Bronchial epithelial cell (primary cell): ENCODE results near the gene MAP4K4. TPM values are rescaled to one million over a fixed set of nuclear protein-coding genes. Genes with fewer than 3 reads are reported as not detected.

Experiments used
- DNase-seq: peaks from one replicate; pipeline ENCODE4 v3.0.0-alpha.2; 2010; ENCODE audit warnings: low read depth
- FAIRE-seq: peaks from 2 replicates; lab custom pipeline; 2011; peaks lifted over from hg19 to GRCh38; lab: Jason Lieb, UNC
- H3K27me3 ChIP-seq: 2 replicates; pipeline ENCODE4 v1.5.1; 2011; ENCODE audit warnings: low read length; ENCODE audit not compliant: control insufficient read depth, insufficient read depth
- H3K36me3 ChIP-seq: 2 replicates; pipeline ENCODE4 v1.5.1; 2011; ENCODE audit warnings: low read length; ENCODE audit not compliant: control insufficient read depth, insufficient read depth
- H3K4me3 ChIP-seq: 2 replicates; pipeline ENCODE4 v1.5.1; 2011; ENCODE audit warnings: mild to moderate bottlenecking, low read depth, low read length, control low read depth
- CTCF ChIP-seq: IDR thresholded peaks from 2 replicates; pipeline ENCODE4 v1.5.1; 2011; ENCODE audit warnings: mild to moderate bottlenecking, moderate library complexity, low read length, control low read depth, inconsistent platforms; ENCODE audit not compliant: insufficient read depth, severe bottlenecking
- total RNA-seq: library from RNA; depleted of rRNA; stranded (reverse); fragments of >200 nt; gene quantifications from 2 replicates; pipeline ENCODE4 v1.2.1, GENCODE V29; 2014

The MAP4K4 gene
- total RNA-seq, 1 donor from 2014 or later: 81.1 TPM

GRCh38 chr2:101805152-101806088 lies 107.9 kb downstream of the MAP4K4 start:
- DNase-seq: no peak
- FAIRE-seq: no peak
- Histone ChIP-seq H3K4me3 (no peak overlapping the region), H3K36me3 (no peaks in the 10 kb centered on the region), H3K27me3 (no peaks in the 10 kb centered on the region)
- no peak for TF ChIP-seq CTCF

GRCh38 chr2:101806123-101806522 lies 108.6 kb downstream of the MAP4K4 start:
- TF ChIP-seq CTCF: no peak
- FAIRE-seq (no peak), DNase-seq (peak; percentile 55)
- no peaks in the 10 kb centered on the region for H3K27me3 ChIP-seq
- no peaks in the 10 kb centered on the region for H3K36me3 ChIP-seq
- H3K4me3 ChIP-seq: no peak overlapping the region

GRCh38 chr2:101806701-101807100 lies 109.2 kb downstream of the MAP4K4 start:
- FAIRE-seq: no peak

GRCh38 chr2:101807242-101807641 lies 109.7 kb downstream of the MAP4K4 start:
- Histone ChIP-seq H3K36me3 (no peaks in the 10 kb centered on the region), H3K27me3 (no peaks in the 10 kb centered on the region), H3K4me3 (no peak overlapping the region)
- DNase-seq (no peak), FAIRE-seq (no peak)
- TF ChIP-seq CTCF: no peak

More at GRCh38 chr2:101806701-101807100, 109.2 kb downstream of the MAP4K4 start:
- TF ChIP-seq CTCF: no peak
- H3K36me3 ChIP-seq: no peaks in the 10 kb centered on the region
- no peak overlapping the region for H3K4me3 ChIP-seq
- no peak for DNase-seq
- H3K27me3 ChIP-seq: no peaks in the 10 kb centered on the region

GRCh38 chr2:101808006-101808562 lies 110.6 kb downstream of the MAP4K4 start:
- TF ChIP-seq CTCF: no peak
- DNase-seq (no peak), FAIRE-seq (no peak)
- no peaks in the 10 kb centered on the region for H3K36me3 ChIP-seq
- H3K27me3 ChIP-seq: no peaks in the 10 kb centered on the region
- H3K4me3 ChIP-seq: no peak overlapping the region
